ENCODE data around the gene KCNT2. TPM values are rescaled to one million over a fixed set of nuclear protein-coding genes. Genes with fewer than 3 reads are reported as not detected.
A peak's percentile ranks its signal among the peaks of the same experiment; 100 is the strongest.

Gene KCNT2
- polyA plus RNA-seq, 4 donors, result 0.27 to 1.2 (median 0.61) TPM; not detected in 1

DNA sequence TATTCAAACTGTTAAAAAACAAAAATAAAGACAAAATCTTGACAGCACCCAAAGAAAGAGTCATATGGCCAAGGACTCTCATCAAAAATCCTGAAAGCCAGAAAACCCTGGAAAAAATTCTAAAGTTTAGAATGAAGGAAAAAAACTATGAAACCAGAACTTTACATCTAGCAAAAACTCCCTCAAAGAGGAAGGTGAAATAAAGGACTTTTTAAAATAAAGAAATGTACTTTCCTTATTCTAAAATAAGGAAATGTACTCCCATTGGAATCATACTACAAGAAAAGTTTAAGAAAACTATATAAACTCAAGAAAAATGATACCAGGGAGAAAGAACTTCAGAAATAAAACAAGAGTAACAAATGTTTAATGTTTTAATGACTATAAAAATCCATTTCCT is 206.3 kb downstream of the KCNT2 start:
- peaks cover 0 to 1% (median 0%) of the 10 kb centered on the region in 3 donors for H3K4me1 ChIP-seq (ENCODE audit: control insufficient read depth in 3 of 3, insufficient read depth in 2 of 3, low read depth in 1 of 3, low read length in 2 of 3)
- H3K27ac ChIP-seq (ENCODE audit: low read depth in 1 of 3, low read length in 2 of 3), result no peak overlapping the region
- DNase-seq, result no peak
- no peaks in the 10 kb centered on the region for H3K9me3 ChIP-seq (ENCODE audit: control insufficient read depth in 2 of 2, insufficient read depth in 1 of 2, low read depth in 1 of 2, low read length in 1 of 2)
- FAIRE-seq, result no peak
- H3K4me3 ChIP-seq (ENCODE audit: low read depth in 1 of 3, low read length in 3 of 3), result no peak overlapping the region
- no peaks in the 10 kb centered on the region for H3K27me3 ChIP-seq (ENCODE audit: control insufficient read depth in 3 of 3, insufficient read depth in 3 of 3, low read length in 3 of 3)
- no peaks in the 10 kb centered on the region for H3K36me3 ChIP-seq (ENCODE audit: control insufficient read depth in 3 of 3, insufficient read depth in 2 of 3, low read depth in 1 of 3, low read length in 3 of 3)

DNA sequence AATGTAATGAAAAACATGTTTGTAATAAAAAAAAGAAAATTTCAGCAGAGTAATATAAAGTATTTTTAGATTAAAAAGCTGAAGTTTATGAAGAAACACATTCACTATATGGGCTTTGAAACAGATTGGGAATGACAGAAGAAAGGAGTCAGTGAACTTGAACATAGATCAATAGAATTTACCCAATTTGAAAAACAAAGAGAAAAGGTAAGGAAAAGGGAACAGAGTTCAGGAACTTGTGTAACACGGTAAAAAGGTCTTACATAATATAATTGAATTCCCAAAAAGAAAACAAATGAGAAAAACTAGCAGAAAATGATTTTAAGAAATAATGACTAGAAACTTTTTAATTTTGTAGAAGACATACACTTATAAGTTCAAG is 206.8 kb downstream of the KCNT2 start:
- Histone ChIP-seq H3K9me3 (ENCODE audit: control insufficient read depth in 2 of 2, insufficient read depth in 1 of 2, low read depth in 1 of 2, low read length in 1 of 2) (no peaks in the 10 kb centered on the region), H3K36me3 (ENCODE audit: control insufficient read depth in 3 of 3, insufficient read depth in 2 of 3, low read depth in 1 of 3, low read length in 3 of 3) (no peaks in the 10 kb centered on the region), H3K27me3 (ENCODE audit: control insufficient read depth in 3 of 3, insufficient read depth in 3 of 3, low read length in 3 of 3) (no peaks in the 10 kb centered on the region), H3K4me3 (ENCODE audit: low read depth in 1 of 3, low read length in 3 of 3) (no peak overlapping the region), H3K27ac (ENCODE audit: low read depth in 1 of 3, low read length in 2 of 3) (no peak overlapping the region), H3K4me1 (ENCODE audit: control insufficient read depth in 3 of 3, insufficient read depth in 2 of 3, low read depth in 1 of 3, low read length in 2 of 3) (no peaks in the 10 kb centered on the region)
- DNase-seq (no peak), FAIRE-seq (no peak)
- 41 to 60% (median 50%) methylated on average over 1 of the region's 1 CpG for WGBS, 3 donors

DNA sequence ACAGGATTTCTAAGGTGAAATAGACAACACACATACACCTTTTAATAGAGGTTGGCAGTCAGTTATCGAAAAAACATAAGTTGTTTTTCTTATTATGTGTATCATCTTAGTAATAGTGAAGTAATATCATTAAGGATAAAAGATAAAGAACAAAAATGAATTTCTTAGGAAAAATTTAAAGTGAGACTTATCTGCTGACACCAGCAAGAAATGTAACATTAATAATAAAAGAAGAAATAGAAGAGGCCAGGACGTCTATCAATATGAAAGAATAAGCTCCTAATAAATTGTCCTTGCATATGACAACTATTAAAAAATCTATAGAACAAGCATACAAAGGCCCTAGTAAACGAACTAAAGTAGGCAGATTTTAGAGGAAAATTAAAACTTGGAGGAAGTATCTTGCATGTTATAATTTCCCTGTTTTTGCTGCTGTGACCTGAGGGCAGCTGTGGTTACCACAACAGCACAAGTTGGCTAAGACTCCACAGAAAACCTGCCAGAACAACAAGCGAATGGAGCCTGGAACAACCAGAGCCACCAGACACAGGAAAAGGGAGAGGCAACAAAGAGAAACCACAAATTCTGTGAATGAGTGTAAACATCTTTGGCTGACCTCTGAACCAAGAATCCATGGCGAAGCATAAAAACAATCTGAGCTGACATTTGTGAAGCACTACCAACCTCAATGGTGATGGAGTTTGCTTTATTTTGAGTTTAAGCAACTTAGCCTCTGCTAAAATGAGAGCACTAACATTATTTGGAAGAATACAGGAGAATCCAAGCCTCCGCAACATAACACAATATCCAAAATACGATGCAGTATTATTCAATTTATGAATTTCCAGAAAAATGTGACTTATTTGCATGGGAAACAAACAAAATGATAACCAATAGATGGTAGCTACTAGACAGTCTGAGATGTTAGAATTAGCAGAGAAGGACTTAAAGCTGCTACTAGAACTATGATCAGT is 207.5 kb downstream of the KCNT2 start:
- FAIRE-seq (no peak), DNase-seq (peak in 1 of 2 donors; percentile 2)
- Histone ChIP-seq H3K27ac (ENCODE audit: low read depth in 1 of 3, low read length in 2 of 3) (peak overlapping the region in 1 of 3 donors; percentile 62), H3K4me1 (ENCODE audit: control insufficient read depth in 3 of 3, insufficient read depth in 2 of 3, low read depth in 1 of 3, low read length in 2 of 3) (no peaks in the 10 kb centered on the region), H3K27me3 (ENCODE audit: control insufficient read depth in 3 of 3, insufficient read depth in 3 of 3, low read length in 3 of 3) (no peaks in the 10 kb centered on the region), H3K4me3 (ENCODE audit: low read depth in 1 of 3, low read length in 3 of 3) (no peak overlapping the region), H3K9me3 (ENCODE audit: control insufficient read depth in 2 of 2, insufficient read depth in 1 of 2, low read depth in 1 of 2, low read length in 1 of 2) (no peaks in the 10 kb centered on the region), H3K36me3 (ENCODE audit: control insufficient read depth in 3 of 3, insufficient read depth in 2 of 3, low read depth in 1 of 3, low read length in 3 of 3) (no peaks in the 10 kb centered on the region)
- 61 to 65% (median 63%) methylated on average over 7 of the region's 7 CpGs for WGBS, 3 donors

DNA sequence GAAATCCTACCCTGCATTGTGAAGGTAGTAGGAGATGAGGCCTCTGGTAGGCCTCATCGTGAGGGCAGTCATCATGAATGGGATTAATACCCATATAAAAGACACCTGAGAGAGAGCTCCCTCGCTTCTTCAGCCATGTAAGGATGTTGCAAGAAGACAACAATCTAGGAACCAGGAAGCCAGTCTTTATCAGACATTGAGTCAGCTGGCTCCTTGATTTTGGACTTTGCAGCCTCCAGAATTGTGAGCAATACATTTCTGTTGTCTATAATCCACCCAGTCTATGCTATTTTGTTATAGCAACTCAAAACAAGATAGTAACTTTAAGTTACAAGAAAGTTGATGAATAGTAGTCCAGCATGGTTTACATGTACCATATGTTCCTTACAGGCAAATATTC is 208.5 kb downstream of the KCNT2 start:
- no peak for DNase-seq
- Histone ChIP-seq H3K4me1 (ENCODE audit: control insufficient read depth in 3 of 3, insufficient read depth in 2 of 3, low read depth in 1 of 3, low read length in 2 of 3) (no peaks in the 10 kb centered on the region), H3K27me3 (ENCODE audit: control insufficient read depth in 3 of 3, insufficient read depth in 3 of 3, low read length in 3 of 3) (no peaks in the 10 kb centered on the region), H3K9me3 (ENCODE audit: control insufficient read depth in 2 of 2, insufficient read depth in 1 of 2, low read depth in 1 of 2, low read length in 1 of 2) (no peaks in the 10 kb centered on the region), H3K36me3 (ENCODE audit: control insufficient read depth in 3 of 3, insufficient read depth in 2 of 3, low read depth in 1 of 3, low read length in 3 of 3) (no peaks in the 10 kb centered on the region), H3K27ac (ENCODE audit: low read depth in 1 of 3, low read length in 2 of 3) (no peak overlapping the region), H3K4me3 (ENCODE audit: low read depth in 1 of 3, low read length in 3 of 3) (no peak overlapping the region)
- FAIRE-seq, result no peak
- WGBS, 3 donors, result 83 to 91% (median 86%) methylated on average over 2 of the region's 2 CpGs

DNA sequence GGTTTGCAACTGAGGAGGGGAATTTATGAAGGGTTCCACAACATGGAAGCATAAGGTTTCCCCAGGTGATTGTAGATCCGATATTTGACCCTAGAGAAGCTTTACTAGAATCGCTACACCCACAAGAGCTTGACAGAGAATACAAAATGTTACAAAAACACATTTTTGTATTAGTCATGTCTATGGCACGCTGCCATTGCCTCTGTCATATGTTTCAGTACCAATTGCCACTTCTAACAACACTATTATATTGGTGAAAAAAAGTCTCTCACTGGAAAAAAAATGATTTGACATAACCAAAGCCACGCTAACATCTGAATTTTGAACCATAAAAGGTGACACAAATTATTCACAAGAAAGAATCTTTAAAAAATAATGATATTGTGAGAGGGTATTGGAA is 214.5 kb downstream of the KCNT2 start:
- Histone ChIP-seq H3K27ac (ENCODE audit: low read depth in 1 of 3, low read length in 2 of 3) (no peak overlapping the region), H3K9me3 (ENCODE audit: control insufficient read depth in 2 of 2, insufficient read depth in 1 of 2, low read depth in 1 of 2, low read length in 1 of 2) (no peaks in the 10 kb centered on the region), H3K36me3 (ENCODE audit: control insufficient read depth in 3 of 3, insufficient read depth in 2 of 3, low read depth in 1 of 3, low read length in 3 of 3) (no peaks in the 10 kb centered on the region), H3K4me1 (ENCODE audit: control insufficient read depth in 3 of 3, insufficient read depth in 2 of 3, low read depth in 1 of 3, low read length in 2 of 3) (no peaks in the 10 kb centered on the region), H3K4me3 (ENCODE audit: low read depth in 1 of 3, low read length in 3 of 3) (no peak overlapping the region), H3K27me3 (ENCODE audit: control insufficient read depth in 3 of 3, insufficient read depth in 3 of 3, low read length in 3 of 3) (no peaks in the 10 kb centered on the region)
- WGBS, 3 donors, result 73 to 82% (median 76%) methylated on average over 4 of the region's 4 CpGs
- no peak for FAIRE-seq
- no peak for DNase-seq

DNA sequence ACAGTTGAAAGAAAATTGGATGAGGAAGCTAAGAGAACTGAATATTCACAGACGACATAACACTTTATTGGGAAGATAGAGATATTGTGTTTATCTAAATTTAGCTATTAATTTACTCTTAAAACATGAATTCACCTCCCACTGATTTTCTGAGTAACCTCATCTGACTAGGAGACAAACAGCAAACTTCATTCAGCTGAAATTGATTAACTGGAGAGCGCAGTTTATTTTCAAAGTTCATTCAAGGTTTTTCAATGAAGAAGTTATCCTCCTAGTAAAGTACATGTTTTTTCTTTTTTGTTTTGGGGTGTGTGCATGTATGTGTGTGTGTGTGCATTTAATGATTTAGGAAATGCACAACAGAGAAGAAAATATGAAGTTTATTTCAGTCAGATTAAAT is 215.0 kb downstream of the KCNT2 start:
- Histone ChIP-seq H3K27ac (ENCODE audit: low read depth in 1 of 3, low read length in 2 of 3) (no peak overlapping the region), H3K4me3 (ENCODE audit: low read depth in 1 of 3, low read length in 3 of 3) (no peak overlapping the region)

DNA sequence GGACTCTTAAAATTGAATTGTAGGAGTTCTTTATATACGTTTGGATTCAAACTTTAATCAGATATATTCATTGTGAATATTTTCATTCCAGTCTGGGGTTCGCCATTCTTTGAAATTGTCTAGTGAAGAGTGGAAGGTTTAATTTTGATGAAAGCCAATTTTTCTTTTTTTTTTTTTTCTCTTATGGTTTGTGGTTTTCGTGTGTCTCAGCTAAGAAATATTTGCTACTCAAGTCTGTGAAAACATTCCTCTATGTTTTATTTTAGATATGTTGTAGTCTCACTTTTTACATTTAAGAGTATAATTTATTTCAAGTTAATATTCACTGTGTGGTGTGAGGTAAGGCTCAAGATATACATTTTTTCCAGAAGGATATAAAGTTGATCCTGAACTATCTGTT is 220.5 kb downstream of the KCNT2 start:
- Histone ChIP-seq H3K9me3 (ENCODE audit: control insufficient read depth in 2 of 2, insufficient read depth in 1 of 2, low read depth in 1 of 2, low read length in 1 of 2) (no peaks in the 10 kb centered on the region), H3K4me3 (ENCODE audit: low read depth in 1 of 3, low read length in 3 of 3) (no peak overlapping the region), H3K27ac (ENCODE audit: low read depth in 1 of 3, low read length in 2 of 3) (no peak overlapping the region), H3K4me1 (ENCODE audit: control insufficient read depth in 3 of 3, insufficient read depth in 2 of 3, low read depth in 1 of 3, low read length in 2 of 3) (no peaks in the 10 kb centered on the region), H3K27me3 (ENCODE audit: control insufficient read depth in 3 of 3, insufficient read depth in 3 of 3, low read length in 3 of 3) (no peaks in the 10 kb centered on the region), H3K36me3 (ENCODE audit: control insufficient read depth in 3 of 3, insufficient read depth in 2 of 3, low read depth in 1 of 3, low read length in 3 of 3) (no peaks in the 10 kb centered on the region)
- FAIRE-seq (no peak), DNase-seq (no peak)
- 82 to 89% (median 85%) methylated on average over 3 of the region's 3 CpGs for WGBS, 3 donors

More for the DNA sequence above, 215.0 kb downstream of the KCNT2 start:
- no peaks in the 10 kb centered on the region for H3K4me1 ChIP-seq (ENCODE audit: control insufficient read depth in 3 of 3, insufficient read depth in 2 of 3, low read depth in 1 of 3, low read length in 2 of 3)
- WGBS, 3 donors, result 69 to 82% (median 77%) methylated on average over 2 of the region's 2 CpGs
- no peaks in the 10 kb centered on the region for H3K9me3 ChIP-seq (ENCODE audit: control insufficient read depth in 2 of 2, insufficient read depth in 1 of 2, low read depth in 1 of 2, low read length in 1 of 2)
- H3K36me3 ChIP-seq (ENCODE audit: control insufficient read depth in 3 of 3, insufficient read depth in 2 of 3, low read depth in 1 of 3, low read length in 3 of 3), result no peaks in the 10 kb centered on the region
- no peaks in the 10 kb centered on the region for H3K27me3 ChIP-seq (ENCODE audit: control insufficient read depth in 3 of 3, insufficient read depth in 3 of 3, low read length in 3 of 3)
- FAIRE-seq, result no peak
- no peak for DNase-seq

DNA sequence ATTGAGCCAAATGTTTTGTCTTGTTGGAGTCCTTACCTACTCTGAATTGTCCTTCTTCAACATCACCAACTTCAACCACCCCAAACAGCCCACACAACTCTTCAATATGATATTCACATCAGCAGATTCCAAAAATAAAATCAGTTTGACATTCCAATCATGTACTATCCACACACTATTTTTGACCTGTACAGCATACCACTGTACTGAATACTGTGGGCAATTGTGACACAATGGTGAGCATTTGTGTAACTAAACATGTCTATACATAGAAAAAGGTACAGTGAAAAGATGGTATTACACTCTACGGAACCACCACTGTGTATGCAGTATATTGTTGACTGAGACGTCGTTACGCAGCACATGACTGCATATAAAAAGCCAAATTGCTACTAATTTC is 223.1 kb downstream of the KCNT2 start:
- Histone ChIP-seq H3K4me3 (ENCODE audit: low read depth in 1 of 3, low read length in 3 of 3) (no peak overlapping the region), H3K27me3 (ENCODE audit: control insufficient read depth in 3 of 3, insufficient read depth in 3 of 3, low read length in 3 of 3) (no peaks in the 10 kb centered on the region), H3K4me1 (ENCODE audit: control insufficient read depth in 3 of 3, insufficient read depth in 2 of 3, low read depth in 1 of 3, low read length in 2 of 3) (no peaks in the 10 kb centered on the region), H3K9me3 (ENCODE audit: control insufficient read depth in 2 of 2, insufficient read depth in 1 of 2, low read depth in 1 of 2, low read length in 1 of 2) (no peaks in the 10 kb centered on the region), H3K27ac (ENCODE audit: low read depth in 1 of 3, low read length in 2 of 3) (no peak overlapping the region), H3K36me3 (ENCODE audit: control insufficient read depth in 3 of 3, insufficient read depth in 2 of 3, low read depth in 1 of 3, low read length in 3 of 3) (no peaks in the 10 kb centered on the region)
- WGBS, 3 donors, result 95 to 97% (median 96%) methylated on average over 4 of the region's 4 CpGs
- FAIRE-seq (no peak), DNase-seq (no peak)

DNA sequence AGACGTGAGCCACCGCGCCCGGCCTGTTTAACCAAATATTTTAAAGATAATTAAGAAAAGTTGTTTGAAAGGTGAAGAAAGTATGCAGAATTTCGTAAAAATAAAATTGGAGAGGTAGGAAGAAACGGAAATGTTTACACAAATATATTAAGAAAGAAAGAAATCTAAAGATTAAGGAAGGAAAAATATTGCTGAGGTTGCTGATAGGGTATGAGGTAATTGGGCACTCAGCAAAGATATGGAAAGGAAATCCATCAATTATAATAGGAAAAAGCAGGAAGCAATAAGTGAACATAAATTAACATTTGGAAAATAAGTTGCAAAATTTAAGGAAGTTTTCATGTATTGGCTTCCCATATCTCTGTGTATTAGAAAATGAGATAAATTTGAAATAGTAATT is 225.9 kb downstream of the KCNT2 start:
- Histone ChIP-seq H3K4me1 (ENCODE audit: control insufficient read depth in 3 of 3, insufficient read depth in 2 of 3, low read depth in 1 of 3, low read length in 2 of 3) (no peaks in the 10 kb centered on the region), H3K36me3 (ENCODE audit: control insufficient read depth in 3 of 3, insufficient read depth in 2 of 3, low read depth in 1 of 3, low read length in 3 of 3) (no peaks in the 10 kb centered on the region), H3K9me3 (ENCODE audit: control insufficient read depth in 2 of 2, insufficient read depth in 1 of 2, low read depth in 1 of 2, low read length in 1 of 2) (no peaks in the 10 kb centered on the region), H3K4me3 (ENCODE audit: low read depth in 1 of 3, low read length in 3 of 3) (no peak overlapping the region), H3K27ac (ENCODE audit: low read depth in 1 of 3, low read length in 2 of 3) (no peak overlapping the region), H3K27me3 (ENCODE audit: control insufficient read depth in 3 of 3, insufficient read depth in 3 of 3, low read length in 3 of 3) (no peaks in the 10 kb centered on the region)
- FAIRE-seq (no peak), DNase-seq (no peak)
- WGBS, 3 donors, result 85 to 88% (median 88%) methylated on average over 6 of the region's 6 CpGs
